GM23338 (cell line): ENCODE data around the gene SMIM14. TPM values are rescaled to one million over a fixed set of nuclear protein-coding genes. Genes with fewer than 3 reads are reported as not detected.

Source experiments
- polyA plus RNA-seq: library from polyadenylated mRNA; unstranded; fragments of >200 nt; fragmentation: Nextera tagmentation; extraction: Ambion mirVana; gene quantifications from 2 replicates; pipeline ENCODE4 v1.2.1, GENCODE V29; 2016
- small RNA-seq: library from RNA; depleted of rRNA; stranded (forward); fragments of <200 nt; gene quantifications from one replicate; pipeline ENCODE3, GENCODE V24; 2014; ENCODE audit warnings: low replicate concordance
- total RNA-seq: library from RNA; depleted of rRNA; stranded (reverse); fragments of >200 nt; shearing (Covaris generic); gene quantifications from 2 replicates; pipeline ENCODE4 v1.2.3, GENCODE V29; 2014; rRNA removed

Gene SMIM14
- total and polyA plus RNA-seq, 2 experiments from 2014 or later, result 29.0 to 52.6 TPM

Small RNA genes within 50 kb of the gene (small RNA-seq; reads per million reads assigned to genes)
- not detected for gene RNU7-11P

Other genes with a start within 250 kb of the SMIM14 start
- 0.03 TPM in 1 of 2 replicates, not detected in the other for gene KLB, start 231.9 kb downstream of the SMIM14 start, total RNA-seq
- 0.19 and 0.21 TPM in 2 replicates for gene KLB, start 231.9 kb downstream of the SMIM14 start, polyA plus RNA-seq
- gene RPL9, start 179.9 kb downstream of the SMIM14 start, total RNA-seq, result 4,044 and 4,699 TPM in 2 replicates
- gene RPL9, start 179.9 kb downstream of the SMIM14 start, polyA plus RNA-seq, result 2,522 and 3,152 TPM in 2 replicates
- gene LIAS, start 179.8 kb downstream of the SMIM14 start, total RNA-seq, result 18.7 and 28.8 TPM in 2 replicates
- gene LIAS, start 179.8 kb downstream of the SMIM14 start, polyA plus RNA-seq, result 17.5 and 18.2 TPM in 2 replicates
- gene UGDH, start 111.4 kb downstream of the SMIM14 start, total RNA-seq, result 69.8 and 81.3 TPM in 2 replicates
- gene UGDH, start 111.4 kb downstream of the SMIM14 start, polyA plus RNA-seq, result 45.8 and 48.9 TPM in 2 replicates
- gene UBE2K, start 59.3 kb upstream of the SMIM14 start, total RNA-seq, result 97.7 and 113 TPM in 2 replicates
- gene UBE2K, start 59.3 kb upstream of the SMIM14 start, polyA plus RNA-seq, result 192 and 207 TPM in 2 replicates